Subcutaneous abdominal adipose tissue (tissue), 5 donors: Measurements from ENCODE around the gene STARD7.

Experiments used
- H3K27ac ChIP-seq: one replicate; pipeline ENCODE4 v1.7.0; 2013; ENCODE audit warnings: low read depth, mild to moderate bottlenecking, inconsistent platforms, low read length, moderate library complexity
- H3K27me3 ChIP-seq, 5 donors: one replicate each; pipeline ENCODE4 v1.7.0; 2013; ENCODE audit warnings: low read length in 5 of 5, inconsistent platforms in 1 of 5; ENCODE audit not compliant: control insufficient read depth in 5 of 5, insufficient read depth in 4 of 5
- H3K36me3 ChIP-seq, 5 donors: one replicate each; pipeline ENCODE4 v1.7.0; 2013; ENCODE audit warnings: low read length in 5 of 5; ENCODE audit not compliant: control insufficient read depth in 5 of 5, insufficient read depth in 5 of 5
- H3K4me1 ChIP-seq, 5 donors: one replicate each; pipeline ENCODE4 v1.7.0; 2013; ENCODE audit warnings: low read length in 5 of 5, mild to moderate bottlenecking in 3 of 5, moderate library complexity in 1 of 5; ENCODE audit not compliant: control insufficient read depth in 5 of 5, insufficient read depth in 5 of 5
- H3K4me3 ChIP-seq, 5 donors: one replicate each; pipeline ENCODE4 v1.7.0; 2013; ENCODE audit warnings: low read length in 5 of 5, low read depth in 1 of 5
- H3K9ac ChIP-seq, 5 donors: one replicate each; pipeline ENCODE4 v1.7.0; 2013; ENCODE audit warnings: low read length in 5 of 5, mild to moderate bottlenecking in 4 of 5, moderate library complexity in 3 of 5
- H3K9me3 ChIP-seq, 5 donors: one replicate each; pipeline ENCODE4 v1.7.0; 2013; ENCODE audit warnings: low read length in 5 of 5; ENCODE audit not compliant: control insufficient read depth in 5 of 5
- donor health status: healthy.
- donor health status: healthy.
- donor health status: healthy.
- donor health status: healthy.
- donor health status: healthy.

Gene STARD7

GRCh38 chr2:96248624-96249023, 40.0 kb upstream of the STARD7 start:
- no peak overlapping the region for H3K4me3 ChIP-seq
- H3K27me3 ChIP-seq, result no peaks in the 10 kb centered on the region
- no peak overlapping the region for H3K9ac ChIP-seq
- no peak overlapping the region for H3K27ac ChIP-seq
- peaks cover 0 to 21% (median 20%) of the 10 kb centered on the region in 5 donors for H3K36me3 ChIP-seq
- H3K4me1 ChIP-seq, result peaks cover 4 to 53% (median 45%) of the 10 kb centered on the region in 5 donors
- H3K9me3 ChIP-seq, result no peaks in the 10 kb centered on the region

GRCh38 chr2:96247896-96248295, 39.3 kb upstream of the STARD7 start:
- Histone ChIP-seq H3K4me1 (peaks cover 4 to 53% (median 43%) of the 10 kb centered on the region in 5 donors), H3K9ac (no peak overlapping the region), H3K9me3 (no peaks in the 10 kb centered on the region), H3K27ac (no peak overlapping the region), H3K27me3 (no peaks in the 10 kb centered on the region), H3K36me3 (peaks cover 0 to 14% (median 12%) of the 10 kb centered on the region in 5 donors), H3K4me3 (no peak overlapping the region)

- no peaks in the 10 kb centered on the region for H3K27me3 ChIP-seq
- H3K9me3 ChIP-seq, result no peaks in the 10 kb centered on the region
- no peak overlapping the region for H3K4me3 ChIP-seq
- peaks cover 0 to 5% (median 4%) of the 10 kb centered on the region in 5 donors for H3K36me3 ChIP-seq
- no peak overlapping the region for H3K9ac ChIP-seq
- peaks cover 9 to 60% (median 45%) of the 10 kb centered on the region in 5 donors for H3K4me1 ChIP-seq
- H3K27ac ChIP-seq, result no peak overlapping the region
These were observed 38.4 kb upstream of the STARD7 start for GRCh38 chr2:96247009-96247408.

- peaks cover 0 to under 1% (median 0%) of the 10 kb centered on the region in 5 donors for H3K36me3 ChIP-seq
- H3K27me3 ChIP-seq, result no peaks in the 10 kb centered on the region
- no peak overlapping the region for H3K4me3 ChIP-seq
- no peak overlapping the region for H3K9ac ChIP-seq
- H3K27ac ChIP-seq, result no peak overlapping the region
- peaks cover 9 to 66% (median 47%) of the 10 kb centered on the region in 5 donors for H3K4me1 ChIP-seq
- no peaks in the 10 kb centered on the region for H3K9me3 ChIP-seq
These were observed 37.2 kb upstream of the STARD7 start for GRCh38 chr2:96245609-96246390.

- H3K27ac ChIP-seq, result no peak overlapping the region
- no peak overlapping the region for H3K4me3 ChIP-seq
- H3K9me3 ChIP-seq, result no peaks in the 10 kb centered on the region
- H3K9ac ChIP-seq, result no peak overlapping the region
- H3K36me3 ChIP-seq, result peaks cover 0 to 9% (median 4%) of the 10 kb centered on the region in 5 donors
- H3K27me3 ChIP-seq, result no peaks in the 10 kb centered on the region
- peaks cover 12 to 62% (median 55%) of the 10 kb centered on the region in 5 donors for H3K4me1 ChIP-seq
These were observed 35.2 kb upstream of the STARD7 start for GRCh38 chr2:96243843-96244242.

- Histone ChIP-seq H3K4me3 (peak overlapping the region in 3 of 5 donors; percentile 23 to 47 (median 39)), H3K9ac (peak overlapping the region in 1 of 5 donors; percentile 4), H3K27ac (peak overlapping the region; percentile 55), H3K36me3 (peaks cover 0 to 12% (median 4%) of the 10 kb centered on the region in 5 donors), H3K27me3 (no peaks in the 10 kb centered on the region), H3K9me3 (no peaks in the 10 kb centered on the region), H3K4me1 (peaks cover 12 to 60% (median 54%) of the 10 kb centered on the region in 5 donors)
These were observed 33.4 kb upstream of the STARD7 start for GRCh38 chr2:96241900-96242611.

- H3K27ac ChIP-seq, result peak overlapping the region; percentile 55
These were observed 32.6 kb upstream of the STARD7 start for GRCh38 chr2:96241227-96241626.

GRCh38 chr2:96240341-96241038, 31.9 kb upstream of the STARD7 start:
- Histone ChIP-seq H3K9ac (no peak overlapping the region), H3K4me3 (no peak overlapping the region), H3K36me3 (peaks cover 0 to 12% (median 4%) of the 10 kb centered on the region in 5 donors), H3K27ac (no peak overlapping the region), H3K4me1 (peaks cover 10 to 46% (median 40%) of the 10 kb centered on the region in 5 donors), H3K27me3 (no peaks in the 10 kb centered on the region), H3K9me3 (no peaks in the 10 kb centered on the region)

More at GRCh38 chr2:96241227-96241626, 32.6 kb upstream of the STARD7 start:
- peaks cover 0 to 12% (median 4%) of the 10 kb centered on the region in 5 donors for H3K36me3 ChIP-seq
- H3K27me3 ChIP-seq, result no peaks in the 10 kb centered on the region
- H3K4me1 ChIP-seq, result peaks cover 10 to 52% (median 47%) of the 10 kb centered on the region in 5 donors
- H3K9ac ChIP-seq, result no peak overlapping the region
- no peak overlapping the region for H3K4me3 ChIP-seq
- H3K9me3 ChIP-seq, result no peaks in the 10 kb centered on the region

GRCh38 chr2:96239745-96240264, 31.2 kb upstream of the STARD7 start:
- no peaks in the 10 kb centered on the region for H3K27me3 ChIP-seq
- H3K36me3 ChIP-seq, result peaks cover 0 to 12% (median 4%) of the 10 kb centered on the region in 5 donors
- no peak overlapping the region for H3K4me3 ChIP-seq
- no peak overlapping the region for H3K9ac ChIP-seq
- peaks cover 10 to 40% (median 36%) of the 10 kb centered on the region in 5 donors for H3K4me1 ChIP-seq
- H3K9me3 ChIP-seq, result no peaks in the 10 kb centered on the region
- no peak overlapping the region for H3K27ac ChIP-seq
